GM18907 (cell line): ENCODE data around the gene CELF1.
A peak's percentile ranks its signal among the peaks of the same experiment; 100 is the strongest.
"Not testable (repeated sequence)": the region's sequence is repeated elsewhere in the genome, so short reads cannot be mapped to it uniquely, and the experiment has no call there.

ENCODE experiments used
- ATAC-seq: cut with Tn5 transposase; IDR thresholded peaks from one replicate; pipeline ENCODE4 v1.9.1; 2021; ENCODE audit warnings: mild to moderate bottlenecking, moderate library complexity; ENCODE audit not compliant: unreplicated experiment

CELF1 gene

DNA sequence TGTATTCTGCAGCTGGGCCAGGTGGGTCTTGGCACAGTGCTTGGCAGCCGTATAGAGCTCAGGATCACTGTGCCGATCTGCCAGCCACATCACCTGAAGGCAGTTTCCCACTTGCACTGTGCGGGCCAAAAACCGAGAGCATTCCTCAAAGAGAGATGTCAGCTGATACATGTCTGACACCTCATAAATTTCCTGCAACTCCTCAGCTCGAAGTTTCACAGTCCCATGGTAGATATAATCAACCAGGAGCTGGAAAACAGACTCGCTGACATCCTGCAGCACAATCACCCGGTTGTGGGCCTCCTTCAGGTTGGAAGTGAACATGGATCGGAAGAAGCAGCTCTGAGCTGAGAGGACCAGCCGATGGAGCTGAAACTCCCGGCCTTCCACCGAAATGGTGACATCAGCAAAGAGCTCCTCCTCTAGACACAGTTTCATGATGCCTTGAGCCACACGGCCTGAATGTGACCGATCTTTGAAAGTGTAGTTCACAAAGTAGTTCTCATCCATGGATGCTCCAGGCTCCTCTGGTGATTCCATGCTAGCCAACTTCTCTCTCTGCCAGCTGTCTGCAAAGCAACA lies 24.6 kb upstream of the CELF1 start:
- ATAC-seq, result no peak

DNA sequence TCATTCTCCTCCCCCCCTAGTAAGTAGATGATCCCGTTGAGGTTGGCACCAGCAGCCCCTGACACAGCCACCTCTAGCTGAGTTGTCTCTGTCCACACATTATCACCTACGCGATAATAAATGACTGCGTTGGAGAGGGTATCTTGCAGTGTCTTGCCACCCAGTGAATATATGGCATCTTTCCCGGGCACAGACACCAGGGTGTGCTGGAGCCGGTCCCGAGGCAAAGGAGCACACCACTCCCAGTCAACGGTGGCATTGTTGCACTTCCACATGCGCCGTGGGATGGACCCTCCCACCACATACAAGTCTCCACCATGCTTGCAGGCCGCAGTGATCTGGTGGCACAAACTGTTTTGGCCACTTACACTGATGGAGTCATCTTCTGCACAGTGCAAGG lies 20.4 kb upstream of the CELF1 start:
- ATAC-seq, result no peak

DNA sequence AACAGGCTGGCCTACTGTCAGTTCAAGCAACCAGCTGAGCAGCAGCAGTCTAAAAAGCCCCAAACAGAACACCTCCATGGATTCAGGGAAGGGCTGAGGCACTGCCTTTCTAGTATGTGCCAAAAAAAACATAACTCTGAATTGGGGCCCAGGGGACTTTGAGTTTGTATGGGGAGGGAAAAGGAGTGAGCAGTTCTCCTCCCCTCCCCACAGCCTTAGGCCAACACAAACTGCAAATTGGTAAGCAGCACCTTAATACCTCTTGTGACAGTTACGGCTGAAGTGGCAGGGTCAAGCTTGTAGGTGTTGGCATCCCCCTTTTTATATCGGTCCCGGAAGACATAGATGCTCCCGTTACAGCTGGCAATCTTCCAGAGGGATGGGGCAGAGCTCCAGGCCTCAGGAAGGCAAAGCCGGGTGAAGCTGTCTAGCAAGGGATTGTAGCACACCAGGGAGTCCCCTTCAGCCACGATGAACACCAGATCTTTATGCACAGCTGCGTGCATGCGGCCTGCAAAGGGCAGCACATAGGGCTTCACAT lies 19.9 kb upstream of the CELF1 start:
- ATAC-seq, result no peak

DNA sequence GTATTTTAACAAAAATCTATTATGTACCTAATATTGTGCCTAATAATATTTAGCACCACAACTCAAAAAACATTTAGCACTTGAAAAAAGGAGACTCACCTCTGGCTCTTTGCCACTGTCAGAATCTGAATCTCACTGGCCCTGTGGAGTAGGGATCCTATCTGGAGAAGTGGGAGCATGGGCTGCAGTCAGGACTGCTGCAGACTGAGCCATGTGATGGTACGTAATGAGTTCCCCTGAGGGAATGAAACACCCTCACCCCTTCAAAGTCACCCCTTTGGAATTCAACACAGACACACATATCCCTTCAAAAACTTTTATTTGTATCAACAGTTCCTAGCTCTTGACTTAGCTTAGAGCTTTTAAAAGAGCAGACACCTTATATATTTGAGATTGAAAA lies 19.0 kb upstream of the CELF1 start:
- no peak for ATAC-seq

DNA sequence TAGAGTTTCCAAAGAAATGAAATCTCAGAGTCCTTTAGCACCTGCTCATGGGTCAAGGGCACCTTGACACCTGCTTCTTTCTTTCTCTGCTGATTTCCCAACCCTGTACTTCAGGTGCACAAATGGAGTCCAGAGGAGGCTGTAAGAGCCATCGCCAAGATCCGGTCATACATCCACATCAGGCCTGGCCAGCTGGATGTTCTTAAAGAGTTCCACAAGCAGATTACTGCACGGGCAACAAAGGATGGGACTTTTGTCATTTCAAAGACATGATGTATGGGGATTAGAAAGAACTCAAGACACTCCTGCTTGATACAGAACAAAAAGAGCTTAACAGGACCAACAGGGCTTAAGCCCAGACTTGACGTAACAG lies 18.4 kb upstream of the CELF1 start:
- ATAC-seq, result no peak

DNA sequence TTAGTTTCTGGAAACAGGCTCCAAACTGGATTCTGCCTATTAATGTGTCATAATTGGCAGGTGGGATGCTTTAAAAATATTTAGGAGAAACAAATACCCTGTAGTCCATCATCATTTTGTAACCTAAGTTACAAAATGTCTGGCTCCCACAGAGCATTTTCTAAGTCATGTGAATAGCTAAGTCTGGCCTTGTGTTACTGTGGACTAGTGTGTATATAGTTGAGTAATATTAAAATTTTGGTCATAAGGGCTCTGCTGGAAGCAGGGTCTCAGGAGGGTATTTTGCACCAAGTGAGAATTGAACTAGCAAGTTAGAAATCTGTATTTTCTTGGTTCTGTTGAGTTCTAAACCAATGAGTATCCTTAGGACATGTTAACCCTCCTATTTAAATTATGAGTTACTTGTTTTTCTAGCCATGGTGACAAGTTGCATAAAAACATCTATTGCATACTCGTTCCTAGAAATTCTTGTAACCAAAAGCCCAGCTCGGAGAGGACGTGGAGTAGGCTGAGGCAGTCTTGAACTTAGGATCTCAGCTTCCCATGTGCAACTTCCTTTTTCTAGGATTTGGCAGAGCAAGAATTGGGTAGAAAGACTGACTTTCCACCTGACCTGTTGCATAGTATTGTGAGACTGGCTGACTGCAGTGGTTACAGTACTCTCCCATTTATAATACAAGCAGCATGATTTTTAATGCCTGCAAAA lies 17.9 kb upstream of the CELF1 start:
- no peak for ATAC-seq

DNA sequence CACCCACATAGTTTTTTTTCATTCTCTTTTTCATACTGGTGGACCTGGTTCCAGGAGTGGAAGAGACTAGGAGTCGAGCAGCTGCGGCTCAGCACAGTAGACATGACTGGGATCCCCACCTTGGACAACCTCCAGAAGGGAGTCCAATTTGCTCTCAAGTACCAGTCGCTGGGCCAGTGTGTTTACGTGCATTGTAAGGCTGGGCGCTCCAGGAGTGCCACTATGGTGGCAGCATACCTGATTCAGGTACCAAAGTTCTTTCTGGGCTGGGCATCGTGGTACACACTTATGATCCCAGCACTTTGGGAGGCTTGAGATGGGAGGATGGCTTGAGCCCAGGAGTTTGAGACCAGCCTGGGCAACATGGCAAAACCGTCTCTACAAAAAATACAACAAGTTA lies 16.7 kb upstream of the CELF1 start:
- no peak for ATAC-seq

DNA sequence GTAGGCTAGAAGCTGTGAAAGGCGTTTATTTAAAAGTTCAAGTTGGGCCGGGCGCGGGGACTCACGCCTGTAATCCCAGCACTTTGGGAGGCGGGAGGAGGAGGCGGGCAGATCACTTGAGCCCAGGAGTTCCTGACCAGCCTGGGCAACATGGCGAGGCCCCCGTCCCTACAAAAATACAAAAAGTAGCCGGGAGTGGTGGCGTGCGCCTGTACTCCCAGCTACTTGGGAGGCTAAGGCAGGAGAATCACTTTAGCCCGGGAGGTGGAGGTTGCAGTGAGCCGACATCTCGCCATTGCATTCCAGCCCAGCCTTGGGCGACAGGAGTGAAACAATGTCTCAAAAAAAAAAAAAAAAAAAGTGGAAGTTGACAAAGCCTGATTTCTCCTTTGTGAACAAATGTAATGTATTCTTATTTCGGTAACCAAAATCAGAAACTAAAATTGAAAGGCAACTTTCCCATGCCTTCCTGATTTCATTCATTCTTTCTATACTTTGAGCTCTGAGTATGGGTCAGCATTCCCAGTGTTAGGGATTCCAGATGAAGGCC lies 13.3 kb upstream of the CELF1 start:
- ATAC-seq, result peak; percentile 6

DNA sequence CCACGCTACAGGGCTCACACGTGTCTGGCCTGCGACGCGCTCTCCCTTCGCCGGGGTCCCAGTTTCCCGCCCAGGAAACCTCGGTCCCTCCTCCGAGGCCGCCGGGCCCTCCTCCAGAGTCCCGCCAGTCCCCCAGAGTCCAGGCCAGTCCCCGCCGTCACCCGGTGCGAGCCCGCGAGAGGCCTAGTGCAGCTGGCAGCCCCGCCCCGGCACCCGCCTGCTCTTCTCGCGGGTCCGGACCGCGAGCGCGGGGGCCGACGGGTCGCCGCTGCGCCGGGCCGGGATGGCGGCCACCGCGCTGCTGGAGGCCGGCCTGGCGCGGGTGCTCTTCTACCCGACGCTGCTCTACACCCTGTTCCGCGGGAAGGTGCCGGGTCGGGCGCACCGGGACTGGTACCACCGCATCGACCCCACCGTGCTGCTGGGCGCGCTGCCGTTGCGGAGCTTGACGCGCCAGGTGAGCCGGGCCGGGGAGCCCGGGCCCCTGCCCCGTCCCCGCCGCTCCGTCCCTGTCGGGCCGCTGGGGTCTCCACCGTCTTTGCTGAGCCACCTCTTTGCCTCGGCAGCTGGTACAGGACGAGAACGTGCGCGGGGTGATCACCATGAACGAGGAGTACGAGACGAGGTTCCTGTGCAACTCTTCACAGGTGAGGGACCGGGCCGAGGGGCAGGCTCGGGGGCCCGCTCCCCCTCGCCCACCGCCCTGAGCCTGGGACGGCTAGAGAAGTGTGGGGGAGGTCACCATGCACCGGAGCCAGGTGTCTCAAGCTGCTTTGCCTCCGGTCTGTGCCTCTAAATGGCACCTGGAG lies 12.6 kb upstream of the CELF1 start, which contains the start of gene PTPMT1:
Gene PTPMT1, plus strand, starts transcription at position 260 of the 809 bp plus-strand sequence. Its CDS starts 24 bp downstream, at position 284.
- ATAC-seq, result peak; percentile 90

DNA sequence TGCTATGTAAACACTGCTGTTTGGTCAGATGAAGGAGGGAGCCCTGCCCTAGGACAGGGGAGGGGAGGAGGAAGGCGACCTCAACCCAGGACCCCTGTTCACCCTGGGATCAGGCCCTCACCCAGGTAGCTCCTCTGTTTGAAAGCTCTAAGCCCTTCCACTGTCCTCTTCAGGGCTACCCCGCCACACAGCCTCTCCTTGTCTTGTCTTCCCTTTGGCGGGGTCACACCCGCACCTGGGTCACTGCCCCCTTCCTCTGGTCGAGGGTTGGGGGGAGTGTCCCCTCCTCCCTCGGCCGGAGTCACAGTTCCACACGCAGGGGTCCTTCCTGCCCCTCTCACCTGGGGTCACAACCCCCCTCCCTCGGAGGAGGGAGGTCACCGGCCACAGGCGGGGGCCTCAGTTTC lies 12.0 kb upstream of the CELF1 start:
- no peak for ATAC-seq

DNA sequence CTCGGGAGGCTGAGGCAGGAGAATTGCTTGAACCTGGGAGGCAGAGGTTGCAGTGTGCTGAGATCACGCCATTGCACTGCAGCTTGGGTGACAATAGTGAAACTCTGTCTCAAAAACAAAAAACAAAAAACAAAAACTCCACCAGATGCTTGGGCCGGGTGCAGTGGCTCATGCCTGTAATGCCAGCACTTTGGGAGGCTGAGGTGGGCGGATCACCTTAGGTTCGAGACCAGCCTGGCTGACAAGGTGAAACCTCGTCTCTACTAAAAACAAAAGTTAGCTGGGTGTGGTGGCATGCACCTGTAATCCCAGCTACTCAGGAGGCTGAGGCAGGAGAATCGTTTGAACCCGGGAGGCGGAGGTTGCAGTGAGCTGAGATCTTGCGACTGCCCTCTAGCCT lies 11.4 kb upstream of the CELF1 start:
- not testable (repeated sequence) for ATAC-seq

DNA sequence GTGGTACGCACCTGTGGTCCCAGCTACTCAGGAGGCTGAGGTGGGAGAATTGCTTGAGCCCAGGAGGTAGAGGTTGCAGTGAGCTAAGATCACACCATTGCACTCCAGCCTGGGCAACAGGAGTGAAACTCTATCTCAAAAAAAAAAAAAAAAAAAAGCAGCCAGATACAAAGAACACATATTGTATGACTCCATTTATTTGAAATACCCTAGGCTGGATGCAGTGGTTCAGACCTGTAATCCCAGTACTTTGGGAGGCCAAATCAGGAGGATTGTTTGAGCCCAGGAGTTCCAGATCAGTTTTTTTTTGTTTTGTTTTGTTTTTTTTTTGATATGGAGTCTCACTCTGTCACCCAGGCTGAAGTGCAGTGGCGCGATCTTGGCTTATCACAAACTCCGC lies 9.5 kb upstream of the CELF1 start:
- not testable (repeated sequence) for ATAC-seq

DNA sequence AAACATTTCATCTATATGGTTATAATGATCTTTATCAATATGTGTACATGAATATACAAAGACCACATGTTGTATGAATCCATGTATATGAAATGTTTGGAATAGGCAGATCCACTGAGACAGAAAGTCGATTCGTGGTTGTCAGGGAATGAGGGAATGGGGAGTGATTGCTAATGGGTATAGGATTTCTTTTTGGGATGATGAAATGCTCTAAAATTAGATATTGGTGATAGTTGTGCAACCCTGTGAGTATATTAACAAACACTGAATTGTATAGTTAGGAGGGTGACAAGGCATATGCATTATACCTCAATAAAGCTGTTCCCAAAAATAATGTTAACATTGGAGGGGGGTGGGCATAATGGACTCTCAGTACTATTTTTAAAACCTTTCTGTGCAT lies 7.5 kb upstream of the CELF1 start:
- ATAC-seq, result no peak

DNA sequence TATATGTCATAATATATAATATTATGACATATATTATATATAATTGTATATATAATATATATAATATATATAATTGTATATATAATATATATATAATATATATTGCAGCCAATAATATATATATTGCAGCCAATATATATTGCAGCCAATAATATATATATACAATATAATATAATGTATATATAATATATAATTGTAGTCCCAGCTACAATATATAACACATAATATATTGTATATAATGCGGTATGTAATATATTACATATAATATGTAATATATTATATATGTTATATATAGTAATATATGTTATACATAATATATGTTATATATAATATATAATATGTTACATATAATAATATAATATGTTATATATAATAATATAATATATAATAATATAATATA lies 5.8 kb upstream of the CELF1 start:
- ATAC-seq, result no peak

DNA sequence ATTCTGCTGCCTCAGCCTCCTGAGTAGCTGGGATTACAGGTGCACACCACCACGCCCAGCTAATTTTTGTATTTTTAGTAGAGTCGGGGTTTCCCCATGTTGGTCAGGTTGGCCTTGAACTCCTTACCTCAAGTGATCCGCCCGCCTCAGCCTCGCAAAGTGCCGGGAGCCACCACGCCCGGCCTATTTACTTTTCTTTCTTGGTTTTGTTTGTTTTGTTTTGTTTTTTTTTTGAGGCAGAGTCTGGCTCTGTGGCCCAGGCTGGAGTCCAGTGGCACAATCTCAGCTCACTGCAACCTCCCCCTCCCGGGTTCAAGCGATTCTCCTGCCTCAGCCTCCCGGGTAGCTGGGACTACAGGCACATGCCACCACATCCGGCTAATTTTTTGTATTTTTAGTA lies 4.1 kb upstream of the CELF1 start:
- not testable (repeated sequence) for ATAC-seq

DNA sequence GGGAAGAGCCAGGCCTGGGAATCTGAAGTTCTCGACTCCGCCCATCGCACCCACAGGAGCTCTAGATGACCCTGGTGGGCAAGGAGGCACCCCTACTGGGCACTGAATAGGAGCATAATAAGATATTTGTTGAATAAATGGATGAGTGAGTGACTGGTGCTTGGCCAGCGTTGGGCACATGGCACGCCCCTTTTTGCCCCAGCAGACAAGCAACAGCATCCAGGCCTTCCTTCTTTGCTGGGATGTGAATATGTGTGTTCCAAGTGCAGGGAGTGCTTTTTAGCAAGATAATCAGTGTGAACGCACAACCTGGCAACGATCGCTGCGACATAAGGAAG lies 443 bp upstream of the CELF1 start:
- ATAC-seq, result peak; percentile 42

DNA sequence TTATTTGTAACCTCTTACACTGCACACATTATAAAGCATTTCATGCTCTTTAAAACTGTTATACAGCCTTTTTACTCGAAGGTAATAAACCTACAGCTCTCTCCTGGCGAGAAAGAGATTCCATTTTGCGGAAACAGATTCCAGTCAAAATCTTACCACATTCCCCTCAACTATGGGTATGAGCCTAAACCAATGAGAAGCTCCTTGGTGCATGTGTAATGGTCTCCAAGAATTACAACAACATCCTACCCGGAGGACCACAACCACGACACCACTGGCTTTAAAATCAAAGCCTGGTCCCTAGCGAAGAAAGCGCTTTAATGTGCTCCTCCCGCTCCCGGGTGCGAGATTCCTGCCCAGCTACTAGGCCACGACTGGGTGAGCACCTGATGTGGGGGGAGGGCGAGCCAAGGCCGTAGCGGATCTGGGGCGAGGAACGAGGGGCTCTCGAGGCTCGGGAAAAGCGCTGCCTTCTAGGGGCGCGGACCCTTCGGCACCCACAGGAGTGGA lies 821 bp downstream of the CELF1 start:
- peak; percentile 15 for ATAC-seq

DNA sequence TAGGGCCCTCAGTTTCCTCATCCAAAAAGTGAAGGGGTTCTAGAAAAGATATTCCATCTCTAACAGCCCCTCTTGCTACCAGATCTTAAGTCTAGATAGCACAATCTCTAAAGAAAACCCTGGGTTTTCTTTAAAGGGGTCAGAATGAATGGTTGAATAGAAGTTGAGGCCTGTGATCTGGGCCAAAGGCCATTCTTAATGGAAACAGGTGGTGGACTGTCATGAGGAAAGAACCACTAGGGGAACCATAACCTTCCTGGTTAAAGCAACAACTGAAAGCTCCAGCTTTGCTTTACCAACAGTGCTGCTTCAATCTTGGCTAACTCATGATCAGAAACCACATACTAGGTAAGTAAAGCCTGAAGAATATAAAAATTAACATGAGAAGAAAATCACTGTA lies 1.8 kb downstream of the CELF1 start:
- ATAC-seq, result no peak

DNA sequence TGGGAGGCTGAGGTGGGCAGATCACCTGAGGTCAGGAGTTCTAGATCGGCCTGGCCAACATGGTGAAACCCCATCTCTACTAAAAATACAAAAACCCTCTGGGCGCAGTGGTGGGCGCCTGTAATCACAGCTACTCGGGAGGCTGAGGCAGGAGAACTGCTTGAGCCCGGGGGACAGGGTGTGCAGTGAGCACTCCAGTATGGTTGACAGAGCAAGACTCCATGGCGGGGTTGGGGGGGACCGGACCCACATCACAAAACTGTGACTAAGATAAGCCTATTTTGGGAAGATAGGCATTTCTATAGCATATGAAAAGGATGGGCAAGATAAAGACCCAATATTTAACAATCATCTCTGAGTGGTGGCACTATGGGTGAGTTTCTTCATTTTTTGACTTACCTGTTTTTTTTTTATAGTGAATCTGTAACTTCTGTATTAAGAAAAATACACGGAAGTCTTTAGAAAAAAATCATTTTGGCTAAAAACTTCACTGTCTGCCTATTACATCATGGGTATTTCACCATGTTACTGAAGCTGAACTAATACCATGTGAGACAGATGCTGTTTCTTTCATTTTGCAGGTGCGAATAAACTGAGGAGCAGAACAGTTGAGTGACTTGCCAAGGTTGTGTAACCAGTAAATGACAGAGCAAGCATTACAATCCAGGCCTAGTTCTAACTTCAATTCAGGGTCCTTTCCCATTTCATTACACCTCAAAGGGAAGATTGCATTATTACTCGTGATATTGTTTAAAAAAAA lies 2.5 kb downstream of the CELF1 start:
- ATAC-seq, result no peak

DNA sequence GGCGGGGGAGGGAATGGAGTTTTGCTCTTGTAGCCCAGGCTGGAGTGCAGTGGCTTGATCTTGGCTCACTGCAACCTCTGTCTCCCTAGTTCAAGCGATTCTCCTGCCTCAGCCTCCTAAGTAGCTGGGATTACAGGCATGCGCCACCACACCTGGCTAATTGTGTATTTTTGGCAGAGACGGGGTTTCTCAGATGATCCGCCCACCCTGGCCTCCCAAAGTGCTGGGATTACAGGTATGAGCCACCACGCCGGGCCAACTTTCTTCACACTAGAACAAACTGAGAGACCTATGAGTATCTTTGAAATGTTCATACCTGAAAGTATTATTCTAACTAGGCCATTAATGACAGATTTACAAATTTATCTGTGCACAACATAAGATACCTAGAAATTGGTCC lies 6.7 kb downstream of the CELF1 start:
- ATAC-seq, result not testable (repeated sequence)

DNA sequence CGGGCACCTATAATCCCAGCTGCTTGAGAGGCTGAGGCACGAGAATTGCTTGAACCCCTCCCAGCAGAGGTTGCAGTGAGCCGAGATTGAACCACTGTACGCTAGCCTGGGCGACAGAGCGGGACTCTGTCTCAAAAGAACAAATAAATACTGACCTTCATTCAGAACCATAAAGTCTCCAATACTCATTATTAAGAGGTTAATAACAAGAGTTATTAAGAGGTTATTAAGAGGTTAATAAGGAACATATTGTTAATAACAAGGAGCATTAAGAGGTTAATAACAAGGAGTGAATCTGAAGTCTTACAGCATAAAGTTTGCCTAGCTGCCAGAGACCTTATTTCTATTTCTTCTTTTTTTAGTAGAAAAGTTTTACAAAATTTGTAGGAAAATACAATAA lies 7.6 kb downstream of the CELF1 start:
- ATAC-seq, result no peak
